ENCODE data around the gene N4BP3. TPM values are rescaled to one million over a fixed set of nuclear protein-coding genes. Genes with fewer than 3 reads are reported as not detected.

Gene N4BP3
- total RNA-seq, 1 experiment from 2014 or later: 0.33 TPM

DNA sequence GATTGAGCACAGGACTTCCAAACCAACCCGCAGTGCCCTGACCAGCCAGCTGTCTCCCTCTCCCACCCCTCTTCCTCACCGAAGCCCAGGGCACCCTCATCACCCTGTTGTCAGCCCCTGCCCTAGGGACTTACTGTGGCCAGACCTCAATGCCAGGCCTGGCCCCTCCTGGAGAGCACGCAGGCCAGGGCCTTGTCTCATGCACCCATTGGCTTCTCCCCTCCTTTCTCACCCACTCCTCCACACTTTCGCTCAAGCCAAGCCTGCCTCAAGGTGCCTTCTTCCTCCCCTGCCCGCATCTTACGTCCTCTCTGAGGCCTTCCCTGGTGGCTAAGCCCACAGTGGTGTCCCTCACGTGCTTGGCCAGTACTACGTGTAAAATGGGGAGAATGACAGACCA, 33.3 kb upstream of the N4BP3 start:
- Mint-ChIP-seq H3K4me1 (ENCODE audit: insufficient read depth, unreplicated experiment) (peaks cover 62% of the 10 kb centered on the region), H3K27me3 (ENCODE audit: insufficient read depth, unreplicated experiment) (peaks cover 53% of the 10 kb centered on the region), H3K27ac (ENCODE audit: low read depth, unreplicated experiment) (no peak overlapping the region), H3K4me3 (ENCODE audit: unreplicated experiment) (no peak overlapping the region), H3K9me3 (ENCODE audit: unreplicated experiment) (no peaks in the 10 kb centered on the region), H3K36me3 (ENCODE audit: insufficient read depth, unreplicated experiment) (no peaks in the 10 kb centered on the region)
- POLR2A ChIA-PET: interaction anchor here (1.7 to 7.7 kb wide), 2 partner anchors 66 to 73 kb away, joined by 9 to 123 read pairs; partner anchors contain the start of gene NHP2
- intact Hi-C loops (cut with micrococcal nuclease): no loop called here
- DNase-seq (ENCODE audit: unreplicated experiment): no peak
- CTCF ChIA-PET: interaction anchor here (0.6 to 0.9 kb wide), 2 partner anchors 7 to 65 kb away, joined by 3 read pairs; no protein-coding TSS in a partner anchor
- no TSS peak for BruUV-seq (replicated peaks)
- TF ChIP-seq CTCF (IDR thresholded peaks at IDR 0.05; ENCODE audit: unreplicated experiment): no peak

DNA sequence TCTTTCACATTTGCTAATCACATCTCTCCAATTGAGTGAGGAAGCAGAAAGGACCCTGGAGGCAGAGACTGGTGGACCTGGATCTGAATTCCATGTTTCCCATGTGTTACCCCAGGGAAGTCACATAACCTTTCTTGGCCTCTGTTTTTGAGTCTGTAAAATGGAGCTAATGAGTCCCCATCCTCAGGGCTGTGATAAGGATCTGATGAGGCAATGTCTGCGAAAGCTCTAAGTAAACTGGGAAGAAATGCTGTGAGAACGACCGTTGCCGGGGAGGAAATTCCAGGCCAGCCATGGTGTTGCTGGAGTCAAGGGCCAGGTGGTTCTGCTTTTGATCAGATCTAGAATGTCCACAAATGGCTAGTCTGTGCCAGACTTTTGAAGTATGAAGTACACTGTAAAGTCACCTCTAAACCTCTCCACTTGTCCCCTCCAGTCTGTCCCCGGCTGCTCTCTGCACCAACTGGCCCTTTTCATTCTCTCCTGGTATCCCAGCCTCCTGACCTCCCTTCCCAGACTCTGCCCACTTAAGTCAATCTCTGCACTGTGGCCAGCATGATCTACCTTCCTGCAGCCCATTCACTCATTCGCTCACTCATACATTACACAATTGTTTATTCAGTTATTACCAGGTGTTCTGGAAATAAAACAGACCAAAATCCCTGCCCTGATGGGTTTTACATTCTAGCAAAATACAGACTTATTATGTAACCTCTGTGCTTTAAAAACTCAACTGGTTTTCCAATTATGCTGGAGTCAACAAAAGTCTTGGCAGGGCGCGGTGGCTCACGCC, 32.5 kb upstream of the N4BP3 start:
- no TSS peak for BruUV-seq (replicated peaks)
- ChIA-PET POLR2A (interaction anchor here (1.1 to 7.7 kb wide), 3 partner anchors 9 to 72 kb away, joined by 4 to 123 read pairs (median 9); partner anchors contain the start of gene NHP2), CTCF (interaction anchor here (0.6 to 1.4 kb wide), 4 partner anchors 8 to 210 kb away, joined by 3 to 4 read pairs (median 3); no protein-coding TSS in a partner anchor)
- H3K4me1 Mint-ChIP-seq (ENCODE audit: insufficient read depth, unreplicated experiment): peaks cover 60% of the 10 kb centered on the region
- TF ChIP-seq CTCF (IDR thresholded peaks at IDR 0.05; ENCODE audit: unreplicated experiment): no peak
- no peak overlapping the region for H3K4me3 Mint-ChIP-seq (ENCODE audit: unreplicated experiment)
- DNase-seq (ENCODE audit: unreplicated experiment): no peak
- intact Hi-C loops (cut with micrococcal nuclease): no loop called here
- H3K36me3 Mint-ChIP-seq (ENCODE audit: insufficient read depth, unreplicated experiment): no peaks in the 10 kb centered on the region
- no peaks in the 10 kb centered on the region for H3K9me3 Mint-ChIP-seq (ENCODE audit: unreplicated experiment)
- peaks cover 50% of the 10 kb centered on the region for H3K27me3 Mint-ChIP-seq (ENCODE audit: insufficient read depth, unreplicated experiment)
- H3K27ac Mint-ChIP-seq (ENCODE audit: low read depth, unreplicated experiment): no peak overlapping the region

- intact Hi-C loops (cut with micrococcal nuclease): no loop called here
- BruUV-seq (replicated peaks): no TSS peak
- no peaks in the 10 kb centered on the region for H3K36me3 Mint-ChIP-seq (ENCODE audit: insufficient read depth, unreplicated experiment)
- peaks cover 62% of the 10 kb centered on the region for H3K4me1 Mint-ChIP-seq (ENCODE audit: insufficient read depth, unreplicated experiment)
- peaks cover 53% of the 10 kb centered on the region for H3K27me3 Mint-ChIP-seq (ENCODE audit: insufficient read depth, unreplicated experiment)
- no peak overlapping the region for H3K4me3 Mint-ChIP-seq (ENCODE audit: unreplicated experiment)
- H3K27ac Mint-ChIP-seq (ENCODE audit: low read depth, unreplicated experiment): no peak overlapping the region
- TF ChIP-seq CTCF (IDR thresholded peaks at IDR 0.05; ENCODE audit: unreplicated experiment): no peak
- DNase-seq (ENCODE audit: unreplicated experiment): peak; percentile 48
- no peaks in the 10 kb centered on the region for H3K9me3 Mint-ChIP-seq (ENCODE audit: unreplicated experiment)
- CTCF ChIA-PET: interaction anchor here (0.6 to 1.4 kb wide), 7 partner anchors 23 to 604 kb away, joined by 3 to 6 read pairs (median 4); no protein-coding TSS in a partner anchor
- POLR2A ChIA-PET: interaction anchor here (1.1 to 7.7 kb wide), 3 partner anchors 8 to 65 kb away, joined by 4 to 123 read pairs (median 4); no protein-coding TSS in a partner anchor
Measured at GRCh38 chr5:178081571-178082243, 31.6 kb upstream of the N4BP3 start.

- no peaks in the 10 kb centered on the region for H3K9me3 Mint-ChIP-seq (ENCODE audit: unreplicated experiment)
- intact Hi-C loops (cut with micrococcal nuclease): no loop called here
- CTCF ChIA-PET: interaction anchor here (0.8 to 1.0 kb wide), 2 partner anchors 8 kb away, joined by 3 read pairs; no protein-coding TSS in a partner anchor
- peaks cover 64% of the 10 kb centered on the region for H3K27me3 Mint-ChIP-seq (ENCODE audit: insufficient read depth, unreplicated experiment)
- H3K4me3 Mint-ChIP-seq (ENCODE audit: unreplicated experiment): no peak overlapping the region
- peaks cover 50% of the 10 kb centered on the region for H3K4me1 Mint-ChIP-seq (ENCODE audit: insufficient read depth, unreplicated experiment)
- H3K36me3 Mint-ChIP-seq (ENCODE audit: insufficient read depth, unreplicated experiment): no peaks in the 10 kb centered on the region
- no peak for TF ChIP-seq CTCF (IDR thresholded peaks at IDR 0.05; ENCODE audit: unreplicated experiment)
- POLR2A ChIA-PET: interaction anchor here (0.6 to 1.4 kb wide), 3 partner anchors 8 to 70 kb away, joined by 3 to 4 read pairs (median 3); partner anchors contain the start of gene NHP2
- peak overlapping the region; percentile 21 for H3K27ac Mint-ChIP-seq (ENCODE audit: low read depth, unreplicated experiment)
- no peak for DNase-seq (ENCODE audit: unreplicated experiment)
- BruUV-seq (replicated peaks): no TSS peak
Measured at GRCh38 chr5:178083922-178084321, 29.4 kb upstream of the N4BP3 start.
